Neural progenitor cell (in vitro differentiated cells): Measurements from ENCODE around the gene PEX11G.

Experiments
- CTCF ChIP-seq: fragments of 200-600 bp; sonication (generic); IDR thresholded peaks from 2 replicates; pipeline ENCODE4 v1.5.1; 2017; ENCODE audit warnings: antibody characterized with exemption, mild to moderate bottlenecking
- EZH2 ChIP-seq: fragments of 200-600 bp; sonication (generic); IDR thresholded peaks from 2 replicates; pipeline ENCODE4 v1.6.1; 2017; ENCODE audit warnings: antibody characterized with exemption, mild to moderate bottlenecking, moderate library complexity
- EZH2phosphoT487 ChIP-seq: fragments of 200-600 bp; sonication (generic); IDR thresholded peaks from 2 replicates; pipeline ENCODE4 v1.6.1; 2017; ENCODE audit warnings: antibody characterized with exemption

- TF ChIP-seq CTCF, result no peak
- TF ChIP-seq EZH2, result no peak
- TF ChIP-seq EZH2phosphoT487, result no peak
Observed at GRCh38 chr19:7459773-7460172, 29.1 kb downstream of the PEX11G start.
